HG03520 (cell line): ENCODE data around the gene UBR3.

Experiments used
- ATAC-seq: cut with Tn5 transposase; IDR thresholded peaks from one replicate; pipeline ENCODE4 v1.9.1; 2021; ENCODE audit warnings: mild to moderate bottlenecking, moderate library complexity; ENCODE audit not compliant: unreplicated experiment

The UBR3 gene

DNA sequence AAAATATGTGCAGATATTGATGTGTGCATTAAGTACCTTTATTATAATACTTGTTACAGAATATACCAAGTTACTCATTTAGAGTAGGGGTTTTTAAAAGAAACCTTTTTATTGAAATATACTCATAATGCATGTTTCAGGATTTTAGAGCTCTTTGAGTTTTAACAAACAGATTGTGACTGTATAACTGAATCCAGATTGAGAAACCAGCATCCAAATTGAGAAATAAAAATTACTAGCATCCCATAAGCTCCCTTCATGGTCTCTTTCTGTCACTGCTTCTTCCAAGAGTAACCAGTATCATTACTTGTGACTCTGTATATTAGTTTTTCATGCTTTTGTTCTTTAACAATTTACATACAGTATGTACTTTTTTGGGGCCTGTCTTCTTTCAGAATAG, 156.9 kb downstream of the UBR3 start:
- ATAC-seq: no peak

- ATAC-seq: no peak
Measured at GRCh38 chr2:169994752-169995151, 167.5 kb downstream of the UBR3 start.

DNA sequence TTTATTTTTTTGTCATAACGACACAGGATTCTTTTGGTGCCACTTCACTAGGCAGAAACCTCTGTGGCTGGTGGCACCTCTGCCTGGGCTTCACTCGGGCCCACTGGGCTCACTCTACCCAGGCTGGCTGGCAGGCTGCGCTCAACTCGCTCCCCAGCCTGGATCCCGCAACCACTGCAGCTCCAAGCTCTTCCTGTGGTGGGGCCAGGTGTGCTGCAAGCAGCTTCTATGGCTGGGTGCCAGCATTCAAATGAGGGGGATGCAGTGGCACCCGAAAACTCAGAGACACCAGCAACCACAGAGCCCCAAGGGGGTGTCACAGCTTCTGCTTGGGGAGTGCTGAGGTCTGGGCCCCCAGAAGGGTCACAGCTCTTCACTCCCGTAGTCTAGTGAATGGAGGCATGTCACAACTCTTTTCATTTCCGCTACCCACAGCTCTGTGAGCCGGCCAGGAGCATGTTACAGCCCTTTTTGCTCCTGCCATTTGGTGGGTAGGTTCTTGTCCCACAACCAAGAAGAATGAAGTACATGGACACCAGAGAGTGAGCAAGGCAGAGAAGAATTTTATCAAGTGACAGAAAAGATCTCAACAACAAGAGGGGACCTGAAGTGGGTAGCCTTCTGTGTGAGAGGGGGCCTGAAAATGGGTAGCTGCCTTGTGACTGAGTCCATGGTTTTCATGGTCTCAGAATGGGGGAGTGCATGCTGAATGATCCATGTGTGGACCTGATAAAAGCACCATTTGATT, 170.1 kb downstream of the UBR3 start:
- no peak for ATAC-seq

DNA sequence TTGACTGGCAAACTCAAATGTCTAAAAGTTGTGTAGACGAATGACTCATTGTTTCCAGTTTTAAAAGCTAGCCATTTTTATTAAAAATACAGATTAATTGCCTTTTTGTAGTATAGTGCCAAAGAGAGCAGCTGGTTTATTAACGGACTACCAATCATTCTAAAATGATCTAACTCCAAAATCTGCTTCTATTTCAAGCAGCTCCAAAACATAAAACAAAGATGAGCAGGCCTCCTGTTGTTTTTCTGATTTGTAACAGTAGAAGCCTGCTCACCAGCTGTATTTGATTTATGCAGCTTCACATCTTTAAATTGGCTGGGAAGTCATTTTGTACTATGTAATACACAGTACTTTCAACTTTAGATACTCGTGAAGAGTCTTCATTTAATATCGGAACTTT, 171.8 kb downstream of the UBR3 start:
- no peak for ATAC-seq

GRCh38 chr2:170002096-170002495, 174.8 kb downstream of the UBR3 start:
- no peak for ATAC-seq

GRCh38 chr2:170005702-170006101, 178.4 kb downstream of the UBR3 start:
- ATAC-seq: no peak

- no peak for ATAC-seq
Measured at GRCh38 chr2:170006587-170007325, 179.5 kb downstream of the UBR3 start.

GRCh38 chr2:170009209-170009608, 182.0 kb downstream of the UBR3 start:
- ATAC-seq: no peak

- ATAC-seq: no peak
Measured at GRCh38 chr2:170012773-170013172, 185.5 kb downstream of the UBR3 start.

- ATAC-seq: no peak
Measured at GRCh38 chr2:170013802-170014551, 186.7 kb downstream of the UBR3 start.

GRCh38 chr2:170014769-170015168, 187.5 kb downstream of the UBR3 start:
- no peak for ATAC-seq

- no peak for ATAC-seq
Measured at GRCh38 chr2:170017860-170018532, 190.7 kb downstream of the UBR3 start.

- ATAC-seq: no peak
Measured at GRCh38 chr2:170019060-170019805, 192.0 kb downstream of the UBR3 start.

DNA sequence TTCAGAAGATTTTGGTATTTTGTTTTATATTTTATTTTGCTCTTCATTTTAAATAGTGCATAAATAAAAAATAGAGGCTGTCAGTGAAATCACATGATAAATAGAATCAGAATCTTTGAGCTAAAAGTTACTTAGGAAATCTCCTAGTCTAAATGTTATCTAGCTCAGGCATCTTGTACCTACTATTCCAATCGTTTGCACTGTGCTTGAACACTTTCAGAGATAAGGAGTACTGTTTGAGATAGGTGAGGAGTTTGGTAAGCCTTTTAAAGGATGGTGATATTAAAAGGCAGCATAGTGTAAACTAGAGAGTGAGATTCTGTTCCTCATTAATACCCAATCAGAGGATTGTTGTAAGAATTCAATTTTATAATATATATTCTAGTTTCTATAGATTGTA, 193.5 kb downstream of the UBR3 start:
- ATAC-seq: no peak

DNA sequence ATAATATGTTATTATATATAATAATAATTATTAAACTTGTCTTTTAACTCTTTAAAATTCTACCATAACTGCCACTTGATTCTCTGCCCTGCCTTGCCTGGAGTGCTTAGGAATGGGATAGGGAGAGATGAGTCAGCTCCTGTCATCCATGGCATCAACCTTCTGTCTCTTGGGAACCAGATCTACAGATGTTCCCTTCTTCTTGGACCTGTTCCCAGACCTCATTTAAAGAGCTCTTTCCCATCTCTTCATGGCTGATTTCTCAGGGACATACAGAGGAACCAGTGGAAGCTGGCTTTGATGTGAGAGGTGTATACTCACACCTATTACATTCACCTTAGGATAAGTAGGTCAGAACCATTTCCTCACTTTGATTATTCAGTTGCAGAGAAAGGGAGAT, 195.4 kb downstream of the UBR3 start:
- no peak for ATAC-seq

DNA sequence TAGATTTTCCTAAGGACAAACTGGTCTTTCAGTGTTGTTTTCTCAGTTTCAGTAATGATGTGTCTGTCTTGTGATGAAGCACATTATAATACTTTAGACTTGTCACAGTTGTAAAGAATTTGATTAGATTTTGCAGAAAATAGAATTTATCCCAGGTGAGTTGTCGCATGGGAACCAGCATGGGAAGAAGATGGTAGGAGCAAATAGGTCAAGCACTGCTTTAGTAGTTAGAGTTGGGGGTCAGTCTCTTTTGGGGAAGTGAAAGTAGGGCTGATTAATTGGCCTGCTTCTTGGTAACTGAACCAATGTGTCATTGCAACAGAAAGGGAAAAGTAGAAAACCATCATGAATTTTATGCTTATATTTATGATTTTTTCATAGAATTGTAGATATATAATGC, 197.5 kb downstream of the UBR3 start:
- ATAC-seq: peak; percentile 86

DNA sequence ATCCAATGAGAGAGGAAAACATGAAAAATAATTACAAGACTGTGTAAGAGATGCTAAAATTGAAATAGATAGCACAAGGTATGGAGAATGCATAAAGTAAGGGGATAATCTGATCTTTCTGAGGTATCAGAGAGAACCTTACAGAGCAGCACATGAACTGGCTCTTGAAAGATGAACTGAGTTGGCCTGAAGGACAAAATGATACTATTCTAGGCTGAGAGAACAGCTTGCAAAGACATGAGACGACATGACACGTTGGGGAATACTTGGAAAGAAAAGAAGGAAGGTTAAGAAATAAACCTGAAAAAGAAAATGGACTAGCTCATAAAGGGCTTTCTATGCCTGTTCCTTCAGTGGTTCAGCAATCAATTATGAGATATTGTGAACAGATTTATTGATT, 198.0 kb downstream of the UBR3 start:
- no peak for ATAC-seq

GRCh38 chr2:170026361-170026760, 199.1 kb downstream of the UBR3 start:
- ATAC-seq: no peak

DNA sequence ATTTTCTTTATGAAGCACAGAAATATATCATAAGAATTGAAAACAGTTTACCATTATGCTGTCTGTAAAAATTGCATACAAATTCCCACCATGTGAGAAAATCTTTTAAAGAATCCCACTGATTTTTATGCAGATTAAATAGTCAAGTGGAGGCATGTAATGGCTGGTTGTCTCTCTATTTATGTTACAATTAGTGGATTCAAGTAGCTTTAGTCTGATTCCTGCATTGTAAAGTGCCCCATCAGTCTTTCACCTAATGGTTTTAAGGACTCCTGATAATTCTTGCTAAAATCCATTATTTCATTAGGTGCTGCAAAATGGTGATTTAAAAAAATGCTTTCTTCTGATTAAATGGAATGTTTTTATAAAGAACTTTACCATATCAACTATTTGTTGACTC, 202.3 kb downstream of the UBR3 start:
- no peak for ATAC-seq

- no peak for ATAC-seq
Measured at GRCh38 chr2:170030040-170030439, 202.8 kb downstream of the UBR3 start.

- ATAC-seq: no peak
Measured at GRCh38 chr2:170031288-170031687, 204.0 kb downstream of the UBR3 start.
